GM18511 (cell line): ENCODE data around the gene LYPD4.
"Not testable (repeated sequence)": the region's sequence is repeated elsewhere in the genome, so short reads cannot be mapped to it uniquely, and the experiment has no call there.

ENCODE experiments used
- ATAC-seq: cut with Tn5 transposase; IDR thresholded peaks from one replicate; pipeline ENCODE4 v1.9.1; 2021; ENCODE audit warnings: mild to moderate bottlenecking, moderate library complexity; ENCODE audit not compliant: unreplicated experiment

Gene LYPD4

DNA sequence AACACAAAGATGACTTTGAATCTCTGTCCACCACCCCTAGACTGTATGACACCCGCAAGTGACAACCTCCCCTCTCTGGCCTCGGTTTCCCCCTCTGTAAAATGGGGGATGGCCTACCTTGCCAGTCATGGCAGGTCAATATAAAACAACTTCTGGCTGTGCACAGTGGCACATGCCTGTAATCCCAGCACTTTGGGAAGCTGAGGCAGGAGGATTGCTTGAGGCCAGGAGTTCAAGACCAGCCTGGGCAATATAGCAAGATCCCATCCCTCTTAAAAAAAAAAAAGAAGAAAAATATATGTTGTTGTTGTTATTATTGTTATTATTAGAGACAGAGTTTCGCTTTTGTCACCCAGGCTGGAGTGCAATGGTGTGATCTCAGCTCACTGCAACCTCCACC is 31.5 kb upstream of the LYPD4 start:
- not testable (repeated sequence) for ATAC-seq

DNA sequence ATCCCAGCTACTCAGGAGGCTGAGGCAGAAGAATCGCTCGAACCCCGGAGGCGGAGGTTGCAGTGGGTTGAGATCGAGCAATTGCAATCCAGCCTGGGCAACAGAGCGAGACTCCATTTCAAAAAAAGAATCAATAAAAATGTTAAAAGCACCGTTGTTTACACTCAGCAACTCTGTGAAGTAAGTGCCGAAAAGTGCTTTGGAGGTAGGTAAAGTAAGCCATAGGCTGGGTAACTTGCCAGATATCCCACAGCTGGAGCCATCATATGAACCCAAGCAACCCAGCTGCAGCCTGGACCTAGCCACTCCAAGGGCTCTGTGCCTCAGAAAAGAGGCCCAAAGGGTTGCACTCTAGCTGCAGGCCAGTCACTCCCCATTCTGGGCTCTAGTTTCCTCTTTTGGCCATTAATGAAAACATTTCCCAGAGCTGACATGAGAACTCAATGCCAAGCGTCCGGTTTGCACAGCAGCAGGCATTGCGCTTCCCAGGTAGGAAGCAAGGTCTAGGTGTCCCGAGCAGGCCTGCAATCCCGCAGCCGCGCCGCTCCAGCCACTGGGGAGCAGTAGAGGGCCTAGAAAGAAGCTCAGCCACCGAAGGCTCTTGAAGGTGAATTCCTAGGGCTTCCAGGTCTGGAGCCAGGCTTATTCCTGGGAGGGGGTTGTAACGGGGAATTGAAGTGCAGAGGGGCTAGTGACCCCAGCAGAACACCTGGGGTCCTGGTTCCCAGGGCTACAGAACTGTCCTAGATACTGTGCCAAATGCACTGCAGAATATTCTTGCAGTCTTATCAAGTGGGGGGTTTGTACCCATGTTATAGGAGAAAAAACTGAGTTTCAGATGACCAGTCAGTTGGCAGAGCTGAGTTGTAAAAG is 28.5 kb upstream of the LYPD4 start:
- no peak for ATAC-seq

GRCh38 chr19:41872384-41872774 is 27.9 kb upstream of the LYPD4 start:
- no peak for ATAC-seq

DNA sequence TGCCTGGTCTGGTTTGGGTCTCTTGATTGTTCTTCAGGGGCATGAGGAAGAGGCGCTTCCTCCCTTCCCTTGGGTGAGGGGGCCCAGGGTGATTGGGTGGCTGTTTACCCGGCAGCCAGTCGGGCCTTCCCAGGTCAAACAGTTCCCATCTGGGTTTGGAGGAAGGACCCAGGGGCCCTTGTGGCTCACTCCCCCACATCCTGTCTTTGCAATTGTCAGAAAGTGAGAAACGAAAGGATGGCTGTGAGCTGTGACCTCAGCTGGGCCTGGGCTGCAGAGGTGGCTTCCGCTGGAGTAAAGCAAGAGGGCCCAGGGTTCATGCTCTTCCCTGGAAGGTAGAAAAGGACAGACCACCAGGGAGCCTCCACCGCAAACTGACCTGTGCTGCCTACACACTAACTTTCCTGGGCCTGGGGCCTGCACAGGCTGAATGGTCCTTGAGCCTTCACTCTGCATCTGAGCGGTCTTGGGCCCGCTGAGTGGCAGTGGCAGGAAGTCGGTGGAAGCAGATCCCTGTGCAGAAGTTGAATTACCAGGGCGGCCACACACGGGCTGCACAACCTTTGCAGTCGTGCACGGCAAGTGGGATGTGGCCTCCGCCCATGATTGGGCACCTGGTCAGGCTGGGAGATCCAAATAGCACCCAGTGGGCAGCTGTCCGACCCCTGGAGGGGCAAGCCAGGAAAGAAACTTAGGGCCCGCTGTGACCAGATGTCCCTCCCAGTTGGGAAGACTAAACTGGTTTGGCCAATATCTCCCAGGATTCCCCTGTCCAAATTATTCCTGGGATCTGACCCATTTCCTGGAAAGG is 27.3 kb upstream of the LYPD4 start:
- ATAC-seq, result peak; percentile 58

DNA sequence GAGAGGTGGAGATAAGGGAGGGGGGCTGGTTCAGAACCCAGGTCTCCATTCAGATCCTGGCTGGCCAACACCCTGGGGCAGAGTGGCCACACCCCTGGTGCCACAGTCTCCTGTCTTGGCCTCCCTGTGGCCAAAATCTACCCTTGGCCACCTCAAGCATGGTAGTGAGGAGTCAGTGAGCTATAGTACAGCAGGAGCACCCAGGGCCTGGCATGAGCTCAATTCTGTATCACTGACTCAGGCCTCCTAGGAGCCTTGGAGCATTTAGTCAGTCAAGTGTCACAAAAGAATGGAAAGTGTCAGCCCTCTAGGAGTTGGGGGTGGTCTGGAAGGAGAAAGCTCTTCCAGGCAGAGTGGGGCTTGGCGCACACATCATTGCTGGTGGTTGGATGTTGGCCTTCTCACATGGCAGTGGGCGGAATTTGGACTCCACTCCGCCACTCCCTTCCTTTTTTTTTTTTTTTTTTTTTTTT is 26.0 kb upstream of the LYPD4 start:
- no peak for ATAC-seq

DNA sequence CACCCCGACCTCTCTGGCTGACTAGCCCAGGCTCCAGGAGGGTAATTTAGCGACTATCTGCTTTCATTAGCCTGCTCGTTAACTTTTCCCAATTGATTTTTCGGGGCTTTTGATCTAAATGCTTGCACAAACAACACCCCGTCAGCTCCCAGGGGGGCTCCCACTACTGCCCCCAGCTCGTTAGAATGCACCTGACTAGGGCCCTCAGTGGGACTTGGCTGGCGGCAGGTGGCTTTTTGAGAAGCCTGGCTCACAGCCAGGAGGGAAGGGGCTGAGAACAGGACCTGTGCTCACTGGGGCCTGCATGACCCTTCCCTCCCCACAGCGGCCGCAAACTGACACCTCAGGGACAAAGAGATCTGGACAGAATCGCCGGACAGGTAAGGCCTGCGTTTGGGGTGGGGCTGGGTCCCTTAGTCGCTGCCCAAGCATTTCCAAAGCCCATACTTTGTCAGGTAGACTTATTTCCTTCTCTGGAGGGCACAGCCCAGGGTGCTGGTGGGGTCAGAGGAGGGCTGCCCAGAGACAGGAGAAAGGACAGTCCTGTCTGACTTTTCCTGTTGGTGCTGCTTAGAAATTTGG is 25.0 kb upstream of the LYPD4 start:
- ATAC-seq, result no peak

DNA sequence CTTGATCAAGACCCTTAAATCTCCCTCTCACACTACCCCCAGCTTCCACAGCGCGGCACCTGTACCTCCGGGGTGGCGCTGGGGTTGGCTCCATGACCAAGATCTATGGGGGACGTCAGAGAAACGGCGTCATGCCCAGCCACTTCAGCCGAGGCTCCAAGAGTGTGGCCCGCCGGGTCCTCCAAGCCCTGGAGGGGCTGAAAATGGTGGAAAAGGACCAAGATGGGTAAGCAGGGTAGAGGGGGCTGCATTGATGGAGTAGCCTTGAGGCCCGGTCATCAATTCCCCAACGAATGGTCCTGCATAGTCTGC is 24.5 kb upstream of the LYPD4 start:
- no peak for ATAC-seq

DNA sequence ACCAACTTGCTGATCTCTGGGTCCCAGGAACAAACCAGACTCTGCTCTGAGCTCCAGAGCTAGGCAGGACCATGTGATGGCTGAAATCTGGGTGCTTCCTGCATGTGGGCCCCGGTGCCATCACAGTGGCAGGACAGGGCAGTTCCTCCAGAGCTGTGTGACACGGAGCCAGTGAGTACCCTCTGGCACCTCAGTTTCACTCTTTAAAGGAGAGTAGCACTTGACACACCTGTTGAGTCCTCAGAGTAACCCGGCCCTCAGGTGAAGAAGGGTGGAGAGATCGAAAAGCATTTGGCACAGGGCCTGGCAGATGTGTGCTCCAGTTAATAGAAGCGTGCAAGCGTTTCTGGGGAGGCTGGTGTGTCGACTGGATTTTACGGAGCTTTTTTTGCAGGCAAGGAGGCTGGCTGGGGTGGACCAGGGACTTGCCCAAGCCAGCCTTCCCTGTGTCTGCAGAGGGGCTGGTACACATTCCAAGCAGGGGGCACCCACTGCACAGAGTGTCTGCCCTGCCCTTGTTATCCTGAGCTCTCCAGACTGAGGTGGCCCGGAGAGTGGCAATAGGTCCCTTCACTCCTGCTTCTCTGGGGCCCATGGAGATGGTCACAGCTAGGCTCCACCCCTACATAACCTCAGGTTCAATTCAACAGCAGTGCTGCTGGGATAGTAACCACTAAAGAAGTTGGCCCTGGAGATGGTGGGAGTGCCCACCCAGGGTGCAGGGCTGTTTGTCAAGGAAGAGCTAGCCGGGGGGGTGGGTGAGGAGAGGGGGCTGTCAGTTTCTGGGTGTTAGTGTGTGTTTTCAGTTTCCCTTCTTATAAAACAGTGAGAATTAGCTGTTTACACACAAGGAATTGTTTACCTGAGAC is 23.9 kb upstream of the LYPD4 start:
- no peak for ATAC-seq

DNA sequence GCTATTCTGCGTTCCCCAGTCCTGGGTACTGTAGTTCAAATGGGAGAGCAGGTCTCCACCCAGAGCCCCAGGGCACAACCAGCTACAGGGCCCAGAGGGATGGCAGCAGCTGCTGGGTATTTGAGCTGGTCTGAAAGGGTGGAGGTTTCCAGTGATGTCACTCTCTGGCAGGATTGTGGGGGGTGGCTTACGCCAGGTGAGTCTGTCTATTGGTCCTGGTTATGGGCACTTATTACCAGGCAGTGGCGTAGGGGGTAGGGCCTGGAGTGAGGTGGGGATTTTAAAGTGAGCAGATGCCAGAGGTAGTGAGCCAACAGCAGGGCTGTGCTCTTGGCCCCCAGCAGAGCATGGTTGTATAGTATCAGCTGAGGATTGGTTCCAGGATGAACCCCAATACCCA is 21.8 kb upstream of the LYPD4 start:
- ATAC-seq, result no peak

- no peak for ATAC-seq
Measured at GRCh38 chr19:41864374-41864773, 19.9 kb upstream of the LYPD4 start.

DNA sequence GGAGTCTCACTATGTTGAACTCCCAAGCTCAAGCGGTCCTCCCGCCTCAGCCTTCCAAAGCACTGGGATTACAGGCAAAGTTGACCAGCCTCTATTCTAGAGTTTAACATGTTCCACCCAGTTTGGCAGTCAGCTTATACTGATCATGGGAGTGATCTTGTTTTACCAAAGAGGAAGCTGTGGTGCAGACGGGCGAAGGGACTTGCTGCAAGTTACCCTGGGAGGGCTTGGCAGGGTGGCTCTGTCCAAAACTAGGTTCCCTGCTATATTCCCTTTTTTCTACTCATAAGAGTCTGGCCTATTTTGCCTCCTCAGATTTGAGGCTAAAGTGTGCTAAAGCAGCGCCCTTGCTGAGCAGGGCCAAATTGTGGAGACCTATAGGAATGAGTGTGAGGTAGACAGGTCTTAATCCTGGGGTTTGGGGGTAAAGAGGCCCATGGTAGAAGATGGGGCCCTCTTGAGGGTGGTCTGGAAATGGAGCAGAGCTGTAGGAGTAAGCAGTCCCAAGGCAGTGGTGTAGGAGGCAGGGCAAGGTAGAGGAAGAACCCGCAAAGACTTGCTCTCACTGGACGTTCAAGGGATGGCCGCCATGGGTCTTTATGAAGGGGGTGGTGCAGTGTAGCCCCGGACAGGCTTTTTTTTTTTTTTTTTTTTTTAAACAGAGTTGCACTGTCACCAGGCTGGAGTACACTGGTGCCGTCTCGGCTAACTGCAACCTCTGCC is 18.9 kb upstream of the LYPD4 start:
- no peak for ATAC-seq

- ATAC-seq, result no peak
Measured at GRCh38 chr19:41862445-41862986, 18.0 kb upstream of the LYPD4 start.

DNA sequence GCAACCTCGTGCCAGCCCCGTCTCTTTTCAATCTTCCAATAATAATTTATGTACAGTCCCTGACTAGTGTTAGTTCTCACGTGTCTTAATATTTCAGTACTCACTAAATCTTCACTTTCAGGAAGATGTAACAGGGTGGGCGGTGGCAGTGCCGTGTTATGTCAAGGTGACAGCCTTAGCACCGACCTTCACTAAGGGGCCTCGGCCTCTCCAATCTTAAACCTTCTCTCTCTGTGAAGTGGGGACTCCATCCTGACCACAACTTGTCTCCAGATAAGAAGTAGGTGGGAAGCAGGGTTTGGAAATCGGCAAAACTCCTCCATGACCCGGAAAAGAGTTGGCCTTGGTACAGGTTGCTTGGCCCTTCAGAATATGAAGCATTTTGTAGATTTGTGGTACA is 17.4 kb upstream of the LYPD4 start:
- no peak for ATAC-seq

DNA sequence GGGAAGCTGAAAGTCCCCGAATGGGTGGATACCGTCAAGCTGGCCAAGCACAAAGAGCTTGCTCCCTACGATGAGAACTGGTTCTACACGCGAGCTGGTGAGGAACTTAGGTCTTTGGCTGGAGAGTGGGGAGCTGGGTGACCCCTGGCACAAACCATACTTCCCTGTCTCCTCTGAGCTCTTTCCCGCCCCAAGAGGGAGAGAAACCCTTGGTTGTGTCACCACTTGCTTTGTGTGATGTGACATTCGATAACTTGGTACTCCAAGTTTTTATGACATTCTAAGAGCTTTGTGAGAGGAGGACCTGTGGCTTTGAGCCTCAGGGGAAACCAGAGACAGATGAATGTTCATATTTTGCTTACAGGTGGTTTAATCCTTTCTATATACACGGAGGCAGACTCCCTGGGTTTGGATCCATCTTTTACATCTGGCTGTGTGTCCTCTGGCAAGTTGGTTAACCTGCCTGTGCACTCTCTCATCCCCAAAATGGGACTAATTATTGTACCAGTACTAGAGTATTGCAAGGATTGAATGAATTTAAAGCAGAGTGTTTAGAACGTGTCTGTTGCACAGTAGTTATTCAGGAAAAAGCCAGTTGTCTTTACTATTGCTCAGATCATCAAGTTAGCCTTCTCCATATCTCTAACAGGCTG is 16.8 kb upstream of the LYPD4 start:
- ATAC-seq, result no peak

DNA sequence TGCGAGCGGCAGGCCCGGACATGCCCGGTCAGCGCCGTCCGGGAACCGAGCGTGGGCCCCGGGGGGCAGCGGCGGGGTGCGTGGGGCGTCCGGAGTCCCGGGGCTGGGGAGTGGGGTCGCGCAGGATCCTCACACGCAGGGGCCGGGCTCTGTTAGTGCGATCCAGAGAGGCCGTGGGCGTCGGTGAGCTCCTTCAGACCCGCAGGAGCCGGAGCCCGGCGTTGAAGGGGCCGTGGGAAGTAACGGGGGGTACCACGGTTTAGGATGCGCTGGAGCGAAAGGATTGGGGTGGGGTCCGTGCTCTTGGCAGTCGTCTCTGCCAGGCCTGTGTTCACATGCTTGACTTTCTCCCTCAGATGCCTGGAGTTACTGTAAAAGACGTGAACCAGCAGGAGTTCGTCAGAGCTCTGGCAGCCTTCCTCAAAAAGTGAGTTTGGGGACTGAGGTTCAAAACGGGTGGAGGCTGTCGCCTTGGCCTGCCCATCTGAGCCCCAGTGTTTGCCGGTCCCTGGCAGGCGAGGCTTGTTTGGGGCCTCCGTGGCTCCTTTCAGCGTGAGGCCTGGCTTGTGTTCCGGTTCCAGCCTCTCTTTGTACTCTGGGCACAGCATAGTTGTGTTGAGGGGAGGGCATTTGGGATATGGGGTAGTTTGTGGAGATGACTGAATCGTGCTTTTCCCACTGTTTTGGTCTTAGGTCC is 16.1 kb upstream of the LYPD4 start:
- ATAC-seq, result no peak

DNA sequence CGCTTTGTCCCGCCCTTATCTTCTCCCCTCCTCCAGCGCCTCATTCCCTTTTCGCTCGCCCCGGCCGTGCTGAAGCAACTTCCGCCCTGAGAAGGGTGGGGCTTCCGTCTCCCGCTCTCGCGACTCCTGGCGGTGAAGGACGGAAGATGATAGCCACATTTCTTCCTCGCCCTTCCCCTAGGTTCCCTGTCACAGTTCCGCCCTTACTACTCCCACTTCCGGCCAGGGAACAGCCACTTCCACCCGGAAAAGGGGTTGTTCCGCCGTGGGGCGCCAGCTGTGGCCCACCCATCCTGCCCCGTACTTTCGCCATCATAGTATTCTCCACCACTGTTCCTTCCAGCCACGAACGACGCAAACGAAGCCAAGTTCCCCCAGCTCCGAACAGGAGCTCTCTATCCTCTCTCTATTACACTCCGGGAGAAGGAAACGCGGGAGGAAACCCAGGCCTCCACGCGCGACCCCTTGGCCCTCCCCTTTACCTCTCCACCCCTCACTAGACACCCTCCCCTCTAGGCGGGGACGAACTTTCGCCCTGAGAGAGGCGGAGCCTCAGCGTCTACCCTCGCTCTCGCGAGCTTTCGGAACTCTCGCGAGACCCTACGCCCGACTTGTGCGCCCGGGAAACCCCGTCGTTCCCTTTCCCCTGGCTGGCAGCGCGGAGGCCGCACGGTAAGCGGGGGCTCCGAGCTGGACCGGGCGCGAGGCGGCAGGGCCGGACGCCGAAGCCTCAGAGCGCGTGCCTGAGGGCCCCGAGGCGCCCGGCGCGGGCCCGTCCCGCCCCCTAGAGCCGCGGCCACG is 15.3 kb upstream of the LYPD4 start, which contains the start of gene RPS19:
RPS19 (plus strand) TSS at position 638 of the 801 bp plus-strand sequence. CDS start 520 bp downstream, outside the sequence.
- peak; percentile 82 for ATAC-seq

DNA sequence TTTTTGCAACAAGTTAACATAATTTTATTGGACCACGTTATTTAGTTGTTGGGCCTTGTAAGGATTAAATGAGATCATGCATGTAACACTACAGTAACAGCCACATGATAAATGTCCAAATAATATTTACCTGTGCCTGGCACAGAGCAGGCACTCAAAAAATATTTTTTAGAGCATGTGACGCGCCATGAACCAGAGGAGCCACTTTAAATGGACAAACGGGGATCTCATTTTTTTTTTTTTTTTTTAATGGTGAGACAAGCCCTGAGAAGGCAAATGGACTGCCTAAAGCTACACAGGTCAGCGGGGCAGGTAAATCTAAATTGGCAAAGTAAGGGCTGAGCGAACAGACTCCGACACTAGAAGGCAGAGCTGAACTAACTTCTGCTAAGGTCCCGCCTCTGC is 14.7 kb upstream of the LYPD4 start:
- ATAC-seq, result no peak

DNA sequence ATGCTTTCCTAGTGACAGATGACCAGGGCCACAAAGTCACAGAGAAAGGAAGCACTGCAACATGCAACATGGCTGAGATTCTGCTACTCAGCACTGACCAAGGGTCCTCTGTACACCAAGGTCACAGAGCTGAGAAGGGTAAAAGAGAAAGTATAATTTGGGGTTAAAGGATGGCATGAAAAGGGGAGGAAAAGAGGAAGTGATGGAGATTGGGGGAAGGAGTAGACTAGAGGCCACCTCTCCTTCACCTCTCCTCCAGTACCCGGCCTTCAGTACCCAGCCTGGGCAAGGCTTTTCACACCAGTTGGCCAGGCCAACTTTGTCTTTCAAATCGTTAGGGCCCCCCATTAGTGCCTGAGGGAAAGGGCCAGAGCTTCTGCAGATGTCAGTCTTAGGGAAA is 9.3 kb upstream of the LYPD4 start:
- no peak for ATAC-seq
